Measurements from ENCODE around the gene HGD.
"Not testable (repeated sequence)": the region's sequence is repeated elsewhere in the genome, so short reads cannot be mapped to it uniquely, and the experiment has no call there.

Gene HGD

DNA sequence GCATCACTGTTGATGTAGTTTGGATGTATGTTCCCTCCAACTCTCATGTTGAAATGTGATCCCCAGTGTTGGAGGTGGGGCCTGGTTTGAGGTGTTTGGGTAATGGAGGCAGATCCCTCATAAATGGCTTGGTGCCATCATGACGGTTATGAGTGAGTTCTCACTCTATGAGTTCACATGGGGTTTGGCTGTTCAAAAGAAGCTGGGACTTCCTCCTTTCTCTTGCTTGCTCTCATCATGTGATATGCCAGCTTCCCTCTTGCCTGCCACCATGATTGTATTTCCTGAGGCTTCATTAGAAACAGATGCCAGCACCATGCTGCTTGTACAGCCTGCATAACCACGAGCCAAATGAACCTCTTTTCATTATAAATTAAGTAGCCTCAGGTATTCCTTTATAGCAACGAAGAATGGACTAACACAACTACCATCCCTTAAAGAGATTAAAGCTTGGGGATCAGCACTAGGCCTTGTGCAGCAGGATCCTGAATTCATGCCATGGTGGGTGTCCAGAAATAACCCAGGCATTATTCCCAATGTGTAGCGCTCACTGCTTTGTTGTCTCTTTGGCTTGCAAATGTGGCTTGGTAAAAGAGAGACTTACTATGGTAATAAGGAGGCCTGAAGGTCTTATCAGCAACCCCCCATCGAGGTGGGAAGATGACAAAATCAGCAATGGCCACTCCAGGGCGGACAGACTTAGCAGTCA is 44.0 kb downstream of the HGD start:
- DNase-seq, result no peak

- no peak for DNase-seq
Observed at GRCh38 chr3:120636795-120637401, 45.1 kb downstream of the HGD start.

- DNase-seq, result no peak
Observed at GRCh38 chr3:120634539-120634938, 47.5 kb downstream of the HGD start.

DNA sequence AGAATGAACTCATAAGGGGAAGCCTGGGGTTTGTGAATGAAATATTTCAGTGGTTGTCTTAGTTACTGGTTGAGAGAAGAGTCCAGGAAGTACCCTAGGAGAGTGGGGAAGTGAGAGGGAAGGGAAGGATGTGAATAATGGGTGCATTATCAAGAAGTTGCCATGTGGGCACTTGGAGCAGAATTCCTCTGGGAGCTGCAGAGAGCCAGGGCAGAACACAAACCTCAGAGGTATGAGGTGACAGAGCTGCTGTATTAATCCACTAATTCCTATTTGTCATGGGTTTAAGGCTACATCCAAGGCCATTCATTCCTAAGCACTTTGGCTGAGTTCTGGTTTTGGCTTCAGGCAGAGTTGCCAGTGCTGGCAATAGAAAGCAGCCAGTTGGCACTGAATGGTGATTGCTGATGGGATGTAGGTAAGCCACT is 56.9 kb downstream of the HGD start:
- no peak for DNase-seq

- no peak for DNase-seq
Observed at GRCh38 chr3:120623727-120624093, 58.3 kb downstream of the HGD start.

GRCh38 chr3:120622870-120623726 is 58.9 kb downstream of the HGD start:
- DNase-seq, result peak; percentile 13

GRCh38 chr3:120622457-120622856 is 59.6 kb downstream of the HGD start:
- DNase-seq, result no peak

DNA sequence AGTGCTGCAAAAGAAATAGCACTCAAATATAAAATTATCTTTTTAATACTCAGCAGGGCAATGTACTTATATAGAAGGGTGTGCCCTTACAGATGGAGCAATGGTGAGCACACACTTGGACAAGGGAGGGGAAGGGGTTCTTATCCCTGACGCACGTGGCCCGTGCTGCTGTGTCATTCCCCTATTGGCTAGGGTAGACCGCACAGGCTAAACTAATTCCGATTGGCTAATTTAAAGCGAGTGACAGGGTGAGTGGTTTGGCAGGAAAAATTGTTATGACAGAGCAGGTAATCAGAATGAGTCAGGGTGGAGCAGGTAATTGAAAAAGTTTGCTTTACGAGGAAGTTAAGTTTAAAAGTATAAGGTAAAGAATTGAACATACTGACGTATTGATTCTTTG is 65.3 kb downstream of the HGD start:
- DNase-seq, result not testable (repeated sequence)

GRCh38 chr3:120615847-120616609 is 66.0 kb downstream of the HGD start:
- DNase-seq, result no peak

GRCh38 chr3:120614765-120615164 is 67.3 kb downstream of the HGD start:
- DNase-seq, result no peak

GRCh38 chr3:120608506-120608905 is 73.5 kb downstream of the HGD start:
- no peak for DNase-seq

GRCh38 chr3:120604784-120605183 is 77.3 kb downstream of the HGD start:
- DNase-seq, result no peak

GRCh38 chr3:120604382-120604781 is 77.7 kb downstream of the HGD start:
- no peak for DNase-seq

DNA sequence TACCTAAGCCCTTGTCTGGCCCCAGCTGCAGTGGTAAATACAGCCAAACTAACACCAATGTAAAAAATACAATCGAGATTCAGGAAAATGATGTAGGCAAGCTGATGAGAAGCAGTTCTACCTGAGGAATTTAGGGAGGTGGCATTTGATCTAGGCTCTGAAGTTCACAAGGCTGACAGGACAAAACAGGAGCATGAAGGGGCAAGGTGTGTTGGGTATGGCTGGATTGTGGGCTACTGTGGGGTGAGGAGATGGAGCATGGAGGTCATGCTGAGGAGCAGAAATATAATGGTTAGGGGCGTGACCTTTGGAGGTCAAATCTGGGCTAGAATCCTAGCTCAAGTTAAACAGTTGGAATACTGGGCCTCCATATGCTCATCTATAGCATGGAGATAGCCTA is 79.4 kb downstream of the HGD start:
- DNase-seq, result no peak

DNA sequence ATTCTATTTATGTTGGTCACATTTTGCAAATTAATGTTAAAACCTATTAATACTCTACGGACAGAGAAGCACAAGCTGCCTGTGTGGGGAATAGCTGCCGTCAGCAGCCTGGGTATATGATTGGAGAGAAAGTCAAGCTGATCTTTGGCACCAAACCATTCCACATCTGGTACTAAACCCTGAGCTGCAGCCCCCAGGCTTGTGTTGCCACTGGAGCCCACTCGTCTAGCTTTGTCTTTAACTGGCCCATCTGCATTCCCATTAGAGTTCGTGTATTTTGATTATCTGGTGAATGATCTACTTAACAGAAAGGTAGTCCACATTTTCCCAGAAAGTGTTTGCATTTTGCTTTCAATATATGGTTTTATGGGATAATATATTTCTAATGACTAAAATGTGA is 80.5 kb downstream of the HGD start:
- DNase-seq, result no peak

GRCh38 chr3:120599211-120599610 is 82.8 kb downstream of the HGD start:
- no peak for DNase-seq

GRCh38 chr3:120597445-120598049 is 84.5 kb downstream of the HGD start:
- no peak for DNase-seq

DNA sequence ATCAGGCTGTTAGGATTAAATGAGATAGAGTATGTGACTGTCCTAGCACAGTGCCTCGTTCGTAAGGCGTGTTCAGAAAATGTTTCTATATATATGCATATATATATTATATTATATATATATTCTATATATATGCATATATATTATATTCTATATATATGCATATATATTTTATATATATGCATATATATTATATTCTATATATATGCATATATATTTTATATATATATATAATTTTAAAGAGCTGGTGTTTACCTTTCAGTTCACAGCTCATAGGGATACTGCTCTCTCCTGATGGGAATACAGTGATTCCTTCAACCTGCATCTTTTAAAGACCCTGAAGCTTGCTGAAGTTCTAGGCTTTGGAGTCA is 85.2 kb downstream of the HGD start:
- no peak for DNase-seq

DNA sequence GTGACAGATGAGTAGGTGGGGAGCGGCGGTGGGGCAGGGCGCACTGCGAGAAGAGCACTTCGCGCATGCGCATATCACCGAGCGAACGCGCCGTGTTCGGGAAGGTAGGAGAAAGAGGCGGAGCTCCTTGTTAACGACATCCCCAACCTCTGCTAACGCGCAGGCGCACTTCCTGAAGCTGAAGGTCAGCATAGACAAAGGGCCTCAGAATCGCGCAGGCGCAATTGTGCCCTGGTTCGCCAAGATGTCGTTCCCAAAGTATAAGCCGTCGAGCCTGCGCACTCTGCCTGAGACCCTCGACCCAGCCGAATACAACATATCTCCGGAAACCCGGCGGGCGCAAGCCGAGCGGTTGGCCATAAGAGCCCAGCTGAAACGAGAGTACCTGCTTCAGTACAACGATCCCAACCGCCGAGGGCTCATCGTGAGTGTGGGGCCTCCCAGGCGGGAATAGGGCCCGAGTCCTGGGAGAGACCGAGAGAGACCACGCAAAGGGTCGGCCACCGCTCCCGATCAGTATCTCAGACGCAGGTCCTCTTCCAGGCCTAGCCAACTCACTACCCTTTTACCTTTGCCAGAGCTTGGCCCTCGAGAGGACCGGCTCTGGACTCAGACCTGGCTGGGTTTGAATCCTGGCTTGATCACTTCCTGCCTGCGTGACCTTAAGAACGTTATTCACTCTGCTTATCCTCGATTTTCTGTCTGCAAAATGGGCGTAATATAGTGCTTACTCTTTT is 85.8 kb downstream of the HGD start, which contains the start of gene NDUFB4:
Gene NDUFB4 (plus strand): TSS at position 221 of the 737 bp plus-strand sequence. CDS start 24 bp downstream, at position 245.
- peak; percentile 97 for DNase-seq

GRCh38 chr3:120595788-120596115 is 86.3 kb downstream of the HGD start:
- no peak for DNase-seq

- no peak for DNase-seq
Observed at GRCh38 chr3:120587332-120587975, 94.6 kb downstream of the HGD start.
